Vagina (tissue), 2 donors: ENCODE results near the gene SCAPER. TPM values are rescaled to one million over a fixed set of nuclear protein-coding genes. Genes with fewer than 3 reads are reported as not detected.

Experiments
- DNase-seq, 2 donors: peaks; one replicate each; pipeline ENCODE4 v3.0.0-alpha.2; 2017; ENCODE audit errors: extremely low spot score in 2 of 2
- H3K27ac ChIP-seq: fragments of 200-600 bp; sonication (generic); one replicate; pipeline ENCODE4 v1.5.1; 2019
- H3K27me3 ChIP-seq: fragments of 200-600 bp; sonication (generic); one replicate; pipeline ENCODE4 v1.5.1; 2019
- H3K36me3 ChIP-seq, 2 donors: fragments of 200-600 bp; sonication (generic); one replicate each; pipeline ENCODE4 v1.5.1; 2017 to 2019
- H3K4me1 ChIP-seq: fragments of 200-600 bp; sonication (generic); one replicate; pipeline ENCODE4 v1.5.1; 2019
- H3K4me3 ChIP-seq, 2 donors: fragments of 200-600 bp; sonication (generic); 1 replicate in 1 of 2; 2 replicates in 1 of 2; pipeline ENCODE4 v1.5.1; 2016 to 2019
- H3K9me3 ChIP-seq: fragments of 200-600 bp; sonication (generic); one replicate; pipeline ENCODE4 v1.5.1; 2019
- CTCF ChIP-seq, 3 experiments: fragments of 450-650 bp in 2 of 3; fragments of 200-600 bp in 1 of 3; sonication (generic) in 1 of 3; IDR thresholded peaks; one replicate each; pipeline ENCODE4 v1.5.1; 2017 to 2019; ENCODE audit warnings: antibody characterized with exemption in 3 of 3, mild to moderate bottlenecking in 2 of 3, moderate library complexity in 2 of 3
- POLR2A ChIP-seq, 2 donors: fragments of 450-650 bp; IDR thresholded peaks; one replicate each; pipeline ENCODE4 v1.6.1; 2017; ENCODE audit warnings: antibody characterized with exemption in 2 of 2, mild to moderate bottlenecking in 2 of 2, moderate library complexity in 2 of 2
- POLR2AphosphoS5 ChIP-seq, 2 donors: sonication (generic); formaldehyde crosslinking; IDR thresholded peaks; one replicate each; pipeline ENCODE4 v1.9.0; 2017; ENCODE audit warnings: antibody characterized with exemption in 2 of 2, mild to moderate bottlenecking in 2 of 2, low read depth in 1 of 2; ENCODE audit not compliant: insufficient read depth in 1 of 2
- intact Hi-C: fragments of 100-400 bp; cut with DNase I; formaldehyde crosslinking; loops from one replicate; pipeline ENCODE4 v1.15.1; 2023
- total RNA-seq: library from RNA; depleted of rRNA; stranded (reverse); fragments of >200 nt; gene quantifications from one replicate; pipeline ENCODE4 v1.2.3, GENCODE V29; 2016

Gene SCAPER
- total RNA-seq, 1 donor from 2014 or later: 51.3 TPM

GRCh38 chr15:76930831-76931396, 25.8 kb upstream of the SCAPER start:
- H3K27me3 ChIP-seq: no peaks in the 10 kb centered on the region
- peaks cover 15% of the 10 kb centered on the region for H3K4me1 ChIP-seq
- peaks cover 0 to 12% of the 10 kb centered on the region in 2 donors for H3K36me3 ChIP-seq
- no peaks in the 10 kb centered on the region for H3K9me3 ChIP-seq
- peak overlapping the region; percentile 49 for H3K27ac ChIP-seq
- no peak for TF ChIP-seq CTCF (IDR thresholded peaks at IDR 0.05)
- TF ChIP-seq POLR2A (IDR thresholded peaks at IDR 0.05): no peak
- no peak for TF ChIP-seq POLR2AphosphoS5 (IDR thresholded peaks at IDR 0.05; ENCODE audit: insufficient read depth in 1 of 2, low read depth in 1 of 2)
- peak overlapping the region; percentile 65 to 87 for H3K4me3 ChIP-seq
- intact Hi-C loops: no loop called here
- DNase-seq: no peak

- DNase-seq: no peak
- Histone ChIP-seq H3K4me1 (peaks cover 15% of the 10 kb centered on the region), H3K27me3 (no peaks in the 10 kb centered on the region), H3K9me3 (no peaks in the 10 kb centered on the region), H3K36me3 (peaks cover 0 to 10% of the 10 kb centered on the region in 2 donors), H3K27ac (no peak overlapping the region), H3K4me3 (no peak overlapping the region)
- intact Hi-C loops: no loop called here
- TF ChIP-seq POLR2AphosphoS5 (IDR thresholded peaks at IDR 0.05; ENCODE audit: insufficient read depth in 1 of 2, low read depth in 1 of 2): no peak
- no peak for TF ChIP-seq CTCF (IDR thresholded peaks at IDR 0.05)
- no peak for TF ChIP-seq POLR2A (IDR thresholded peaks at IDR 0.05)
Measured at GRCh38 chr15:76929011-76929760, 24.0 kb upstream of the SCAPER start.

GRCh38 chr15:76928201-76928600, 23.1 kb upstream of the SCAPER start:
- Histone ChIP-seq H3K27me3 (no peaks in the 10 kb centered on the region), H3K9me3 (no peaks in the 10 kb centered on the region), H3K4me3 (no peak overlapping the region), H3K36me3 (peaks cover 0 to under 1% of the 10 kb centered on the region in 2 donors), H3K4me1 (peaks cover 11% of the 10 kb centered on the region), H3K27ac (no peak overlapping the region)
- no peak for DNase-seq
- intact Hi-C loops: no loop called here
- TF ChIP-seq POLR2A (IDR thresholded peaks at IDR 0.05) (no peak), POLR2AphosphoS5 (IDR thresholded peaks at IDR 0.05; ENCODE audit: insufficient read depth in 1 of 2, low read depth in 1 of 2) (no peak), CTCF (IDR thresholded peaks at IDR 0.05) (no peak)

GRCh38 chr15:76916369-76916768, 11.2 kb upstream of the SCAPER start:
- Histone ChIP-seq H3K4me3 (no peak overlapping the region), H3K4me1 (no peaks in the 10 kb centered on the region), H3K36me3 (no peaks in the 10 kb centered on the region), H3K27ac (no peak overlapping the region), H3K27me3 (no peaks in the 10 kb centered on the region), H3K9me3 (no peaks in the 10 kb centered on the region)
- TF ChIP-seq POLR2AphosphoS5 (IDR thresholded peaks at IDR 0.05; ENCODE audit: insufficient read depth in 1 of 2, low read depth in 1 of 2) (no peak), CTCF (IDR thresholded peaks at IDR 0.05) (no peak), POLR2A (IDR thresholded peaks at IDR 0.05) (no peak)
- intact Hi-C loops: no loop called here
- no peak for DNase-seq

- Histone ChIP-seq H3K4me1 (no peaks in the 10 kb centered on the region), H3K36me3 (no peaks in the 10 kb centered on the region), H3K27ac (no peak overlapping the region), H3K27me3 (no peaks in the 10 kb centered on the region), H3K9me3 (no peaks in the 10 kb centered on the region), H3K4me3 (no peak overlapping the region)
- no peak for TF ChIP-seq CTCF (IDR thresholded peaks at IDR 0.05)
- intact Hi-C loops: no loop called here
- no peak for DNase-seq
Measured at GRCh38 chr15:76913737-76914136, 8.6 kb upstream of the SCAPER start.
